HepG2 (cell line): ENCODE measurements around the gene SRSF2. TPM values are rescaled to one million over a fixed set of nuclear protein-coding genes. Genes with fewer than 3 reads are reported as not detected.

Source experiments
- ADNP ChIP-seq: sonication (generic); formaldehyde crosslinking; IDR thresholded peaks from 2 replicates; pipeline ENCODE4 v1.4.0; 2020; ENCODE audit warnings: missing genetic modification reagents
- FLYWCH1 ChIP-seq: sonication (generic); formaldehyde crosslinking; IDR thresholded peaks from 2 replicates; pipeline ENCODE4 v1.8.1; 2023; ENCODE audit warnings: mild to moderate bottlenecking, missing genetic modification reagents
- HBP1 ChIP-seq: IDR thresholded peaks from 2 replicates; pipeline ENCODE4 v1.6.1; 2016; ENCODE audit warnings: low read depth, control low read depth
- HNF1B ChIP-seq: sonication (generic); formaldehyde crosslinking; IDR thresholded peaks from 2 replicates; pipeline ENCODE4 v1.5.1; 2020; ENCODE audit warnings: mild to moderate bottlenecking, moderate library complexity, missing genetic modification reagents
- HNRNPL ChIP-seq: fragments of 200-400 bp; formaldehyde crosslinking; IDR thresholded peaks from 2 replicates; pipeline ENCODE4 v1.6.1; 2017; ENCODE audit warnings: mild to moderate bottlenecking, low read depth, low read length
- IRF9 ChIP-seq: sonication (generic); formaldehyde crosslinking; IDR thresholded peaks from 2 replicates; pipeline ENCODE4 v1.8.0; 2022; ENCODE audit warnings: missing genetic modification reagents, mild to moderate bottlenecking, borderline replicate concordance
- MTERF4 ChIP-seq: sonication (generic); formaldehyde crosslinking; IDR thresholded peaks from 2 replicates; pipeline ENCODE4 v1.8.0; 2023; ENCODE audit warnings: mild to moderate bottlenecking, missing genetic modification reagents
- NR2F1 ChIP-seq, 2 experiments: fragments of 450-650 bp in 1 of 2; formaldehyde crosslinking in 1 of 2; IDR thresholded peaks; 2 replicates each; pipeline versions ENCODE4 v1.5.0 to v1.6.1; 2016 to 2020; ENCODE audit warnings: mild to moderate bottlenecking in 1 of 2, missing compliant biosample characterization in 1 of 2, missing genetic modification reagents in 1 of 2, moderate library complexity in 1 of 2
- SIN3A ChIP-seq: IDR thresholded peaks from 2 replicates; pipeline ENCODE4 v1.6.1; 2011; ENCODE audit warnings: low read depth, mild to moderate bottlenecking, control low read depth, low read length, borderline replicate concordance
- SNRNP70 ChIP-seq: fragments of 200-400 bp; formaldehyde crosslinking; IDR thresholded peaks from 2 replicates; pipeline ENCODE4 v1.6.1; 2017; ENCODE audit warnings: mild to moderate bottlenecking, low read depth, low read length, moderate library complexity
- SRY ChIP-seq: sonication (generic); formaldehyde crosslinking; IDR thresholded peaks from 2 replicates; pipeline ENCODE4 v1.8.0; 2022; ENCODE audit warnings: mild to moderate bottlenecking, missing genetic modification reagents
- ZBTB42 ChIP-seq: sonication (generic); formaldehyde crosslinking; IDR thresholded peaks from 2 replicates; pipeline ENCODE4 v1.5.0; 2020; ENCODE audit warnings: mild to moderate bottlenecking, missing genetic modification reagents
- ZNF367 ChIP-seq: sonication (generic); formaldehyde crosslinking; IDR thresholded peaks from 2 replicates; pipeline ENCODE4 v1.4.0; 2020; ENCODE audit warnings: missing genetic modification reagents, borderline replicate concordance
- ZNF629 ChIP-seq: sonication (generic); formaldehyde crosslinking; conservative IDR thresholded peaks from 2 replicates; pipeline ENCODE4 v1.5.0; 2020; ENCODE audit warnings: missing genetic modification reagents
- ZNF687 ChIP-seq: sonication (generic); formaldehyde crosslinking; IDR thresholded peaks from 2 replicates; pipeline ENCODE4 v1.5.1; 2020; ENCODE audit warnings: mild to moderate bottlenecking, missing genetic modification reagents, moderate library complexity
- ZNF7 ChIP-seq: IDR thresholded peaks from 2 replicates; pipeline ENCODE4 v1.6.1; 2016; ENCODE audit warnings: missing biosample characterization, missing genetic modification reagents
- ZNF781 ChIP-seq: sonication (generic); formaldehyde crosslinking; IDR thresholded peaks from 2 replicates; pipeline ENCODE4 v1.5.1; 2020; ENCODE audit warnings: borderline replicate concordance, mild to moderate bottlenecking, missing genetic modification reagents; ENCODE audit errors: not compliant biosample characterization
- ZNF816 ChIP-seq: sonication (generic); formaldehyde crosslinking; IDR thresholded peaks from 2 replicates; pipeline ENCODE4 v1.8.0; 2022; ENCODE audit warnings: missing genetic modification reagents, mild to moderate bottlenecking, borderline replicate concordance
- ZNF83 ChIP-seq: sonication (generic); formaldehyde crosslinking; IDR thresholded peaks from 2 replicates; pipeline ENCODE4 v1.4.0; 2020; ENCODE audit warnings: missing genetic modification reagents, mild to moderate bottlenecking, borderline replicate concordance
- polyA plus RNA-seq, 8 experiments: library from polyadenylated mRNA; depleted of rRNA in 3 of 8; stranded (reverse) in 7 of 8; unstranded in 1 of 8; fragments of >200 nt; fragmentation: Illumina TruSeq in 4 of 8; extraction: Trizol in 4 of 8; gene quantifications; 2 replicates each; pipeline versions ENCODE4 v1.2.1 to v1.2.3, GENCODE V29; 2011 to 2016; ENCODE audit warnings: low read depth in 4 of 8, missing spikeins in 1 of 8, mixed read lengths in 1 of 8; ENCODE audit not compliant: insufficient read depth in 1 of 8
- total RNA-seq, 5 experiments: library from RNA; depleted of rRNA; stranded (reverse); fragments of >200 nt; fragmentation: Illumina TruSeq; extraction: Trizol; gene quantifications; 2 replicates each; pipeline ENCODE4 v1.2.3, GENCODE V29; 2016; ENCODE audit warnings: low read depth in 1 of 5

The SRSF2 gene
- total and polyA plus RNA-seq, 2 of the 13 experiments (the other 11 are each of a cell fraction or from before 2014, with no cell fraction given): 306 to 319 TPM

- TF ChIP-seq ZNF83 (CRISPR knock-in tag) (peak; percentile 98), SRY (peak; percentile 52; the same call in 1 of the 2 replicates), HNRNPL (peak; percentile 67; the same call in 1 of the 2 replicates), IRF9 (CRISPR knock-in tag) (no peak), ZNF7 (CRISPR knock-in tag) (no peak), ZNF629 (CRISPR knock-in tag) (no peak), ZNF687 (CRISPR knock-in tag) (peak; percentile 97), MTERF4 (CRISPR knock-in tag) (no peak), HNF1B (CRISPR knock-in tag) (peak; percentile 73), NR2F1 (CRISPR knock-in tag; IDR thresholded peaks at IDR 0.05) (peak in 1 of 2 experiments; percentile 56; a peak in 2 of 4 replicates), FLYWCH1 (CRISPR knock-in tag) (no peak), ZNF367 (CRISPR knock-in tag) (no peak), SNRNP70 (no peak), HBP1 (CRISPR knock-in tag) (0 out of 2 replicates have a peak, but pooled peaks have one; percentile 19), SIN3A (no peak), ZNF781 (no peak), ADNP (CRISPR knock-in tag) (no peak), ZBTB42 (CRISPR knock-in tag) (no peak), ZNF816 (CRISPR knock-in tag) (peak; percentile 67; the same call in 1 of the 2 replicates)
These were observed 36.3 kb downstream of the SRSF2 start (continued) for GRCh38 chr17:76700617-76701470.
